Measurements from ENCODE around the gene NUP188.
"Not testable (repeated sequence)": the region's sequence is repeated elsewhere in the genome, so short reads cannot be mapped to it uniquely, and the experiment has no call there.

Gene NUP188

GRCh38 chr9:128929560-128929959 lies 17.9 kb upstream of the NUP188 start:
- no peak for DNase-seq (ENCODE audit: low read depth)
- H3K4me3 ChIP-seq (ENCODE audit: low read length), result no peak overlapping the region
- H3K9me3 ChIP-seq (ENCODE audit: control insufficient read depth, low read length), result no peaks in the 10 kb centered on the region
- no peaks in the 10 kb centered on the region for H3K4me1 ChIP-seq (ENCODE audit: control insufficient read depth, insufficient read depth, low read length)
- no peak overlapping the region for H3K9ac ChIP-seq (ENCODE audit: low read length)
- no peaks in the 10 kb centered on the region for H3K27me3 ChIP-seq (replicated peaks; ENCODE audit: control insufficient read depth, insufficient read depth, low read length)
- no peaks in the 10 kb centered on the region for H3K36me3 ChIP-seq (ENCODE audit: control insufficient read depth, insufficient read depth, low read length, severe bottlenecking)

GRCh38 chr9:128933731-128934130 lies 13.8 kb upstream of the NUP188 start:
- Histone ChIP-seq H3K4me1 (ENCODE audit: control insufficient read depth, insufficient read depth, low read length) (no peaks in the 10 kb centered on the region), H3K9me3 (ENCODE audit: control insufficient read depth, low read length) (no peaks in the 10 kb centered on the region), H3K4me3 (ENCODE audit: low read length) (no peak overlapping the region)

GRCh38 chr9:128936171-128936865 lies 11.2 kb upstream of the NUP188 start:
- Histone ChIP-seq H3K27me3 (replicated peaks; ENCODE audit: control insufficient read depth, insufficient read depth, low read length) (no peaks in the 10 kb centered on the region), H3K4me3 (ENCODE audit: low read length) (no peak overlapping the region), H3K9ac (ENCODE audit: low read length) (no peak overlapping the region), H3K36me3 (ENCODE audit: control insufficient read depth, insufficient read depth, low read length, severe bottlenecking) (no peaks in the 10 kb centered on the region), H3K4me1 (ENCODE audit: control insufficient read depth, insufficient read depth, low read length) (no peaks in the 10 kb centered on the region), H3K9me3 (ENCODE audit: control insufficient read depth, low read length) (no peaks in the 10 kb centered on the region)
- DNase-seq (ENCODE audit: low read depth), result no peak

More at GRCh38 chr9:128933731-128934130, 13.8 kb upstream of the NUP188 start:
- Histone ChIP-seq H3K36me3 (ENCODE audit: control insufficient read depth, insufficient read depth, low read length, severe bottlenecking) (no peaks in the 10 kb centered on the region), H3K27me3 (replicated peaks; ENCODE audit: control insufficient read depth, insufficient read depth, low read length) (no peaks in the 10 kb centered on the region), H3K9ac (ENCODE audit: low read length) (no peak overlapping the region)
- no peak for DNase-seq (ENCODE audit: low read depth)

GRCh38 chr9:128937310-128938165 lies 10.0 kb upstream of the NUP188 start:
- DNase-seq (ENCODE audit: low read depth), result no peak
- H3K36me3 ChIP-seq (ENCODE audit: control insufficient read depth, insufficient read depth, low read length, severe bottlenecking), result no peaks in the 10 kb centered on the region
- H3K27me3 ChIP-seq (replicated peaks; ENCODE audit: control insufficient read depth, insufficient read depth, low read length), result no peaks in the 10 kb centered on the region
- no peak overlapping the region for H3K9ac ChIP-seq (ENCODE audit: low read length)
- no peaks in the 10 kb centered on the region for H3K9me3 ChIP-seq (ENCODE audit: control insufficient read depth, low read length)
- no peak overlapping the region for H3K4me3 ChIP-seq (ENCODE audit: low read length)
- peaks cover 2% of the 10 kb centered on the region for H3K4me1 ChIP-seq (ENCODE audit: control insufficient read depth, insufficient read depth, low read length)

GRCh38 chr9:128940271-128940921 lies 7.1 kb upstream of the NUP188 start:
- no peaks in the 10 kb centered on the region for H3K27me3 ChIP-seq (replicated peaks; ENCODE audit: control insufficient read depth, insufficient read depth, low read length)
- no peaks in the 10 kb centered on the region for H3K9me3 ChIP-seq (ENCODE audit: control insufficient read depth, low read length)
- peaks cover 22% of the 10 kb centered on the region for H3K4me1 ChIP-seq (ENCODE audit: control insufficient read depth, insufficient read depth, low read length)
- H3K36me3 ChIP-seq (ENCODE audit: control insufficient read depth, insufficient read depth, low read length, severe bottlenecking), result no peaks in the 10 kb centered on the region
- DNase-seq (ENCODE audit: low read depth), result no peak
- no peak overlapping the region for H3K9ac ChIP-seq (ENCODE audit: low read length)
- H3K4me3 ChIP-seq (ENCODE audit: low read length), result no peak overlapping the region

GRCh38 chr9:128940946-128941755 lies 6.3 kb upstream of the NUP188 start:
- Histone ChIP-seq H3K36me3 (ENCODE audit: control insufficient read depth, insufficient read depth, low read length, severe bottlenecking) (peaks cover 7% of the 10 kb centered on the region), H3K27me3 (replicated peaks; ENCODE audit: control insufficient read depth, insufficient read depth, low read length) (no peaks in the 10 kb centered on the region), H3K4me3 (ENCODE audit: low read length) (no peak overlapping the region), H3K9ac (ENCODE audit: low read length) (no peak overlapping the region), H3K9me3 (ENCODE audit: control insufficient read depth, low read length) (no peaks in the 10 kb centered on the region), H3K4me1 (ENCODE audit: control insufficient read depth, insufficient read depth, low read length) (peaks cover 24% of the 10 kb centered on the region)
- DNase-seq (ENCODE audit: low read depth), result no peak

- Histone ChIP-seq H3K36me3 (ENCODE audit: control insufficient read depth, insufficient read depth, low read length, severe bottlenecking) (peaks cover 8% of the 10 kb centered on the region), H3K9me3 (ENCODE audit: control insufficient read depth, low read length) (no peaks in the 10 kb centered on the region), H3K4me1 (ENCODE audit: control insufficient read depth, insufficient read depth, low read length) (peaks cover 37% of the 10 kb centered on the region), H3K27me3 (replicated peaks; ENCODE audit: control insufficient read depth, insufficient read depth, low read length) (no peaks in the 10 kb centered on the region), H3K4me3 (ENCODE audit: low read length) (no peak overlapping the region), H3K9ac (ENCODE audit: low read length) (peak overlapping the region; percentile 7)
- no peak for DNase-seq (ENCODE audit: low read depth)
These were observed 3.5 kb upstream of the NUP188 start for GRCh38 chr9:128943832-128944620.

GRCh38 chr9:128944966-128945365 lies 2.5 kb upstream of the NUP188 start:
- not testable (repeated sequence) for DNase-seq (ENCODE audit: low read depth); H3K9me3 ChIP-seq (ENCODE audit: control insufficient read depth, low read length); H3K36me3 ChIP-seq (ENCODE audit: control insufficient read depth, insufficient read depth, low read length, severe bottlenecking); H3K27me3 ChIP-seq (replicated peaks; ENCODE audit: control insufficient read depth, insufficient read depth, low read length); H3K4me3 ChIP-seq (ENCODE audit: low read length); H3K9ac ChIP-seq (ENCODE audit: low read length)
- H3K4me1 ChIP-seq (ENCODE audit: control insufficient read depth, insufficient read depth, low read length), result peaks cover 37% of the 10 kb centered on the region

- Histone ChIP-seq H3K4me1 (ENCODE audit: control insufficient read depth, insufficient read depth, low read length) (peaks cover 37% of the 10 kb centered on the region), H3K27me3 (replicated peaks; ENCODE audit: control insufficient read depth, insufficient read depth, low read length) (no peaks in the 10 kb centered on the region), H3K9me3 (ENCODE audit: control insufficient read depth, low read length) (no peaks in the 10 kb centered on the region), H3K9ac (ENCODE audit: low read length) (no peak overlapping the region), H3K36me3 (ENCODE audit: control insufficient read depth, insufficient read depth, low read length, severe bottlenecking) (peaks cover 12% of the 10 kb centered on the region), H3K4me3 (ENCODE audit: low read length) (peak overlapping the region; percentile 90)
- no peak for DNase-seq (ENCODE audit: low read depth)
These were observed 1.5 kb upstream of the NUP188 start for GRCh38 chr9:128945798-128946501.
